GM06990 (cell line): ENCODE measurements around the gene TEAD1.

Source experiments
- DNase-seq: peaks from one replicate; pipeline ENCODE4 v3.0.0-alpha.2; 2011; ENCODE audit not compliant: insufficient read length; ENCODE audit errors: extremely low read depth
- H3K27me3 ChIP-seq: replicated peaks from 2 replicates; pipeline ENCODE4 v1.6.0; 2011; ENCODE audit warnings: low read length; ENCODE audit not compliant: control insufficient read depth, insufficient read depth
- H3K36me3 ChIP-seq: 2 replicates; pipeline ENCODE4 v1.5.1; 2011; ENCODE audit warnings: low read length; ENCODE audit not compliant: control insufficient read depth, insufficient read depth
- H3K4me3 ChIP-seq: replicated peaks from 2 replicates; pipeline ENCODE4 v1.5.1; 2011; ENCODE audit warnings: low read depth, mild to moderate bottlenecking, control low read depth, low read length
- CTCF ChIP-seq: IDR thresholded peaks from 2 replicates; pipeline ENCODE4 v1.5.1; 2011; ENCODE audit warnings: low read length, control low read depth, mild to moderate bottlenecking, inconsistent platforms; ENCODE audit not compliant: insufficient read depth, poor library complexity, severe bottlenecking

Gene TEAD1

GRCh38 chr11:12902791-12903486, 228.7 kb downstream of the TEAD1 start:
- Histone ChIP-seq H3K27me3 (no peaks in the 10 kb centered on the region; the same call in 1 of the 2 replicates), H3K4me3 (no peak overlapping the region), H3K36me3 (no peaks in the 10 kb centered on the region)
- DNase-seq, result no peak
- no peak for TF ChIP-seq CTCF

DNA sequence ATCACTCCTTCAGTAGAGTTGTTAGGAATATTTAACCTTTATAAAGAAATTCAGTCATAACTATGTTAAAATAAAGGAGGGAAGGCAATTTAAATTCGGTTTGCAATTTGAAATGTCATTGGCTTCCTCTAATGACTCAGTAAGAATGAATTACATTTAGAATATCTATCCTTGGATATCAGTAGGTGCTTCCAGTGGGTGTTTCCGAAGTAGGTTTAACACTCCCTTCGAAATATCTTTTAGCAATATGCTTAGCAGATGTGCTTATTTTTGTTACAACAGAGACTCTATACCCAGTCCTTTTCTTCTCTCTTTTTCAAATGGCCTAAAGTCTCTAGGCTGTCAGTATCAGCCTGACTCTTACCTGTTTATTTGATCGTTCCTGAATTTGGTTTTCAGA, 231.2 kb downstream of the TEAD1 start:
- no peak for DNase-seq
- H3K36me3 ChIP-seq, result no peaks in the 10 kb centered on the region
- H3K4me3 ChIP-seq, result no peak overlapping the region
- no peaks in the 10 kb centered on the region; the same call in 1 of the 2 replicates for H3K27me3 ChIP-seq
- TF ChIP-seq CTCF, result no peak

DNA sequence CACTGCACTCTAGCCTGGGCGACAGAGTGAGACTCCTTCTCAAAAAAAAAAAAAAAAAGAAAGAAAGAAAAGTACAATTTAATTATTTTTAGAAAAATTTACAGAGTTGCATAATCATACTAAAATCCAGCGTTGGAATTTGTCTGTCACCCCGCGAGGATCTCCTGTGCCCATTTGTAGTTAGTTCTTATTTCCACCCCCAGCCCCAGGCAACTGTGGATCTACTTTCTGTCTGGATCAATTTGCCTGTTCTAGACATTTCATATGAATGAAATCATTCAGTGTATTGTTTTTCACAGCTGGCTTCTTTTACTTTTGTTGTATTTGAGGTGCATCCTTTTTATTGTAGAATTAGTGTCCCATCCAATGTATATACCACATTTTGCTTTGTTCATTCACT, 232.3 kb downstream of the TEAD1 start:
- no peaks in the 10 kb centered on the region; the same call in 1 of the 2 replicates for H3K27me3 ChIP-seq
- H3K36me3 ChIP-seq, result no peaks in the 10 kb centered on the region
- H3K4me3 ChIP-seq, result no peak overlapping the region
- TF ChIP-seq CTCF, result no peak
- no peak for DNase-seq

DNA sequence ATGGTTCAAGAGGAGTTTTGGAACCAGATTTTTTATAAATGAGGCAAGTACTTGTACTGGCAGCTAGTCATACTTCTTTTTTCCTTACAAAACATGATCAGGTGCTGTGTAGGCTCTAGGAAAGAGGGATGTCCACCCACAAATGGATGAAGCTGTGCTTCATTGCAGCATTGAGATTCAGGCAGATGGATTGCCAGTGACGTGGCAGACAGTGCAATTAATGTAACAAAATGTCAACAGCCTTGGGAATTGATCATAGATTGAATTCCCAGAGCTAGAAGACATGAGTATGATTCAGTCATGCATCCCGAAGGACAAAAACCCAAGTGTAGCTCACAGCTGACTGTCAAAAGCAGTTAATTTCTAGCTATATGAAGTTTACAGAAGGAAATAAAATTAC, 235.7 kb downstream of the TEAD1 start:
- TF ChIP-seq CTCF, result no peak
- Histone ChIP-seq H3K36me3 (no peaks in the 10 kb centered on the region), H3K4me3 (no peak overlapping the region)

DNA sequence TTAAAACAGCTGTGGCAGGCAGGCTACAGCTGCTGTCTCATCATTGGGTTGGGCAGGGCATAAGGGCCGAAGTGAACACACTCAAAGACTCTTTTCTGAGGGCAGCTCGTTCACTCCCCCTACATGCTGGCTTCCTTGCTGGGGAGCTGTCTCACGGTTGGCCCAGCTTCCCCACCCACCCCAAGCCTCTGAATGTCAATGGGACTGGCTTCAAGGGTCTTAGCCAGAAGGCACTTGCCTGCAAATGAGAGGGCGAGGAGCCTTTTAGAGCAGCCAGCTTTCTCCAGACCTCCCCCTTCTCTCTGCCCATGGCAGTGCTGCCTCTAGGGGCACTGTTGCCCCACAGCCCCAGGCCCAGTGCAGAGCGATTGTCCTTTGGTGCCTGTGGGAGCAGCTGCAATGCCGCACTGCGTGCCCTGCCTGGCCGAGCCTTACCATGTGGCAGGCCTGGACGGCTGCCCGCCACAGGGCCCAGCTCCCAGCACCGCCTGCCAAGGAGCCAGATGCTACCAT, 240.2 kb downstream of the TEAD1 start:
- no peak overlapping the region for H3K4me3 ChIP-seq
- H3K27me3 ChIP-seq, result no peaks in the 10 kb centered on the region
- peak; percentile 73 for TF ChIP-seq CTCF
- H3K36me3 ChIP-seq, result no peaks in the 10 kb centered on the region
- no peak for DNase-seq

More for the DNA sequence above, 235.7 kb downstream of the TEAD1 start:
- no peak for DNase-seq
- H3K27me3 ChIP-seq, result no peaks in the 10 kb centered on the region; the same call in 1 of the 2 replicates

DNA sequence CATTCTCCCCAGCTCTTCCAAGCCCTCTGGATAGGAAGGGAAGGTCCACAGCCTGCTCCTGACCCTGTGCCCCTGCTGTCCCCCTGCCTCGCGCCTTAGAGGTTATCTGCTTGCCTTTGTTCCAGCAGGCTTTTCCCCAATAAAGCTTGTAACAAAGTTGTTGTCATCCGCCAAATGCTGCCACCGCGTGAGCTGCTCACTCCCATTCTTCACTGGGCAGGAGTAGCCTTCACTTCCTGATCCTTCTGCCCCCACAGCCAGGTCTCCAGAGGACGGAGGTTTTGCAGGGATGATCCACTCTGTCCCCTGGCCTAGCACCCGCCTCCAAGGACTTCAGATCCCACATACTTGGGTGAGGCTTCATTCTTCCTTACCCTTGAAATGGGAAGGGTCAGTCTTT, 240.9 kb downstream of the TEAD1 start:
- Histone ChIP-seq H3K4me3 (no peak overlapping the region), H3K36me3 (no peaks in the 10 kb centered on the region), H3K27me3 (no peaks in the 10 kb centered on the region)
- TF ChIP-seq CTCF, result no peak
- DNase-seq, result no peak
